Activated CD8-positive, alpha-beta T cell treated with anti-CD3 and anti-CD28 coated beads for 36 hours (primary cell): Measurements from ENCODE around the gene PTPRQ. TPM values are rescaled to one million over a fixed set of nuclear protein-coding genes. Genes with fewer than 3 reads are reported as not detected.

ENCODE experiments used
- ATAC-seq: fragments of 200-7000 bp; cut with Tn5 transposase; one replicate; pipeline ENCODE4 v1.10.0; 2021; ENCODE audit warnings: mild to moderate bottlenecking, moderate library complexity
- CTCF ChIA-PET: fragments of 350-600 bp; sonication (Branson Sonifier 250); formaldehyde crosslinking; loops from one replicate; lab custom pipeline; 2021; ENCODE audit warnings: antibody characterized with exemption; lab: Charles Lee
- POLR2A ChIA-PET: fragments of 350-600 bp; sonication (Branson Sonifier 250); formaldehyde crosslinking; loops from one replicate; lab custom pipeline; 2021; ENCODE audit warnings: antibody characterized with exemption; lab: Charles Lee
- DNase-seq: peaks from one replicate; pipeline ENCODE4 v3.0.0-alpha.2; 2020
- H3K27ac Mint-ChIP-seq: one replicate; pipeline ENCODE4 v1.8.0; 2021; ENCODE audit warnings: mild to moderate bottlenecking, mixed read lengths
- H3K27me3 Mint-ChIP-seq: one replicate; pipeline ENCODE4 v1.8.0; 2021; ENCODE audit warnings: mixed read lengths
- H3K36me3 Mint-ChIP-seq: one replicate; pipeline ENCODE4 v1.8.0; 2021; ENCODE audit warnings: low read depth, mixed read lengths
- H3K4me1 Mint-ChIP-seq: one replicate; pipeline ENCODE4 v1.8.0; 2021; ENCODE audit warnings: low read depth, mixed read lengths
- H3K4me3 Mint-ChIP-seq: one replicate; pipeline ENCODE4 v1.8.0; 2021; ENCODE audit warnings: mild to moderate bottlenecking, moderate library complexity, mixed read lengths
- H3K9me3 Mint-ChIP-seq: one replicate; pipeline ENCODE4 v1.8.0; 2021; ENCODE audit warnings: mixed read lengths
- CTCF ChIP-seq: fragments of 200-600 bp; IDR thresholded peaks from one replicate; pipeline ENCODE4 v1.8.0; 2022; ENCODE audit warnings: antibody characterized with exemption, mild to moderate bottlenecking
- intact Hi-C: fragments of 100-400 bp; cut with micrococcal nuclease; formaldehyde crosslinking; loops from one replicate; pipeline ENCODE4 v1.10.0; 2022
- total RNA-seq, 2 experiments: library from RNA; stranded (reverse); gene quantifications; one replicate each; pipeline ENCODE4 v1.2.3, GENCODE V29; 2021

The PTPRQ gene
- total RNA-seq, 2 experiments from 2014 or later: not detected

GRCh38 chr12:80485222-80485987 lies 41.4 kb downstream of the PTPRQ start:
- Mint-ChIP-seq H3K4me3 (no peak overlapping the region), H3K27me3 (no peaks in the 10 kb centered on the region), H3K36me3 (no peaks in the 10 kb centered on the region), H3K4me1 (no peaks in the 10 kb centered on the region), H3K9me3 (no peaks in the 10 kb centered on the region), H3K27ac (no peak overlapping the region)
- POLR2A ChIA-PET: no interaction called here
- DNase-seq (no peak), ATAC-seq (no peak)
- intact Hi-C loops: no loop called here
- CTCF ChIA-PET: no interaction called here
- TF ChIP-seq CTCF: no peak

- no peak overlapping the region for H3K27ac Mint-ChIP-seq
- ATAC-seq (no peak), DNase-seq (no peak)
- no peaks in the 10 kb centered on the region for H3K4me1 Mint-ChIP-seq
- POLR2A ChIA-PET: no interaction called here
- H3K4me3 Mint-ChIP-seq: no peak overlapping the region
- H3K36me3 Mint-ChIP-seq: no peaks in the 10 kb centered on the region
- no peaks in the 10 kb centered on the region for H3K27me3 Mint-ChIP-seq
- intact Hi-C loops: no loop called here
- CTCF ChIA-PET: no interaction called here
- H3K9me3 Mint-ChIP-seq: no peaks in the 10 kb centered on the region
- TF ChIP-seq CTCF: no peak
Observed at GRCh38 chr12:80490329-80490728, 46.3 kb downstream of the PTPRQ start.

- no peak for TF ChIP-seq CTCF
Observed at GRCh38 chr12:80491166-80491565, 47.1 kb downstream of the PTPRQ start.

GRCh38 chr12:80493466-80493865 lies 49.4 kb downstream of the PTPRQ start:
- Mint-ChIP-seq H3K36me3 (no peaks in the 10 kb centered on the region), H3K4me3 (no peak overlapping the region), H3K27me3 (no peaks in the 10 kb centered on the region), H3K4me1 (no peaks in the 10 kb centered on the region), H3K9me3 (peaks cover 2% of the 10 kb centered on the region), H3K27ac (no peak overlapping the region)
- no peak for ATAC-seq
- ChIA-PET POLR2A (no interaction called here), CTCF (no interaction called here)
- TF ChIP-seq CTCF: no peak
- intact Hi-C loops: no loop called here
- no peak for DNase-seq

More at GRCh38 chr12:80491166-80491565, 47.1 kb downstream of the PTPRQ start:
- ChIA-PET CTCF (no interaction called here), POLR2A (no interaction called here)
- Mint-ChIP-seq H3K36me3 (no peaks in the 10 kb centered on the region), H3K4me3 (no peak overlapping the region), H3K27ac (no peak overlapping the region), H3K27me3 (no peaks in the 10 kb centered on the region), H3K9me3 (no peaks in the 10 kb centered on the region), H3K4me1 (no peaks in the 10 kb centered on the region)
- intact Hi-C loops: no loop called here
- ATAC-seq (no peak), DNase-seq (no peak)

GRCh38 chr12:80494836-80495235 lies 50.8 kb downstream of the PTPRQ start:
- Mint-ChIP-seq H3K9me3 (peaks cover 2% of the 10 kb centered on the region), H3K27me3 (no peaks in the 10 kb centered on the region), H3K4me3 (no peak overlapping the region), H3K27ac (no peak overlapping the region), H3K4me1 (no peaks in the 10 kb centered on the region), H3K36me3 (no peaks in the 10 kb centered on the region)
- POLR2A ChIA-PET: no interaction called here
- CTCF ChIA-PET: no interaction called here
- no peak for DNase-seq
- ATAC-seq: no peak
- TF ChIP-seq CTCF: no peak
- intact Hi-C loops: no loop called here
